Panc1 (cell line): Measurements from ENCODE around the gene PPM1G. TPM values are rescaled to one million over a fixed set of nuclear protein-coding genes. Genes with fewer than 3 reads are reported as not detected.

Experiments
- ATAC-seq: fragments of 200-7000 bp; cut with Tn5 transposase; 2 replicates; pipeline ENCODE4 v1.9.1; 2020; ENCODE audit warnings: mild to moderate bottlenecking, moderate library complexity
- BruUV-seq: library from RNA; stranded (reverse); fragments of 400-500 nt; replicated peaks from 2 replicates; lab custom pipeline; 2021; lab: Mats Ljungman, UMichigan
- CTCF ChIA-PET: fragments of 300-600 bp; sonication (Branson Sonifier 250); formaldehyde crosslinking; loops from one replicate; lab custom pipeline; 2022; ENCODE audit warnings: antibody characterized with exemption; lab: Charles Lee
- POLR2A ChIA-PET: fragments of 300-600 bp; sonication (Branson Sonifier 250); formaldehyde crosslinking; loops from one replicate; lab custom pipeline; 2022; ENCODE audit warnings: antibody characterized with exemption; lab: Charles Lee
- DNase-seq: peaks from one replicate; pipeline ENCODE4 v3.0.0-alpha.2; 2010; ENCODE audit warnings: low read depth, low spot score
- H3K27ac ChIP-seq: 2 replicates; pipeline ENCODE4 v1.5.1; 2011; ENCODE audit warnings: mild to moderate bottlenecking, low read length, inconsistent platforms
- H3K27me3 ChIP-seq: fragments of 200-500 bp; sonication (Bioruptor generic); 2 replicates; pipeline ENCODE4 v1.6.0; 2014; ENCODE audit warnings: low read length, inconsistent platforms; ENCODE audit not compliant: control insufficient read depth, insufficient read depth
- H3K36me3 ChIP-seq: fragments of 200-500 bp; sonication (Bioruptor generic); 2 replicates; pipeline ENCODE4 v1.5.1; 2014; ENCODE audit warnings: inconsistent platforms, mild to moderate bottlenecking, low read length, moderate library complexity; ENCODE audit not compliant: control insufficient read depth, insufficient read depth
- H3K4me1 ChIP-seq: 2 replicates; pipeline ENCODE4 v1.5.1; 2011; ENCODE audit warnings: inconsistent platforms, mild to moderate bottlenecking, low read length, moderate library complexity; ENCODE audit not compliant: control insufficient read depth, insufficient read depth
- H3K4me3 ChIP-seq, 2 experiments: 2 replicates each; pipeline ENCODE4 v1.5.1; 2011 to 2012; ENCODE audit warnings: low read depth in 2 of 2, low read length in 2 of 2, mild to moderate bottlenecking in 2 of 2, inconsistent platforms in 1 of 2, moderate library complexity in 1 of 2
- H3K9me3 ChIP-seq: fragments of 200-500 bp; sonication (Bioruptor generic); 2 replicates; pipeline ENCODE4 v1.5.1; 2014; ENCODE audit warnings: low read depth, mild to moderate bottlenecking, inconsistent platforms, low read length, moderate library complexity; ENCODE audit not compliant: control insufficient read depth, insufficient read depth
- POLR2AphosphoS5 ChIP-seq: IDR thresholded peaks from 2 replicates; pipeline ENCODE4 v1.6.1; 2012; ENCODE audit warnings: mild to moderate bottlenecking, low read depth, low read length, moderate library complexity
- REST ChIP-seq, 2 experiments: IDR thresholded peaks; 2 replicates each; pipeline ENCODE4 v1.6.1; 2011 to 2012; ENCODE audit warnings: low read depth in 2 of 2, control low read depth in 1 of 2, low read length in 1 of 2, mild to moderate bottlenecking in 1 of 2, moderate library complexity in 1 of 2; ENCODE audit not compliant: insufficient read depth in 1 of 2
- SIN3A ChIP-seq: IDR thresholded peaks from 2 replicates; pipeline ENCODE4 v1.6.1; 2012; ENCODE audit warnings: low read depth, mild to moderate bottlenecking, low read length, moderate library complexity, borderline replicate concordance; ENCODE audit not compliant: insufficient read depth
- TCF7L2 ChIP-seq: IDR thresholded peaks from 2 replicates; pipeline ENCODE4 v1.6.1; 2011; ENCODE audit warnings: mild to moderate bottlenecking, low read depth, low read length, inconsistent platforms
- in situ Hi-C: cut with HindIII; loops from 2 replicates; pipeline ENCODE4 v1.10.0; 2016; ENCODE audit warnings: low sequenced_read_pairs, low pct_unique_long_range_greater_than_20kb
- intact Hi-C: fragments of 100-400 bp; cut with micrococcal nuclease; formaldehyde crosslinking; loops from one replicate; pipeline ENCODE4 v1.10.0; 2022; ENCODE audit not compliant: unreplicated experiment
- total RNA-seq: library from RNA; stranded (reverse); gene quantifications from one replicate; pipeline ENCODE4 v1.2.1, GENCODE V29; 2021; ENCODE audit not compliant: unreplicated experiment
- TF ChIP-seq, protein P1 (sequence below): fragments of 450-650 bp; IDR thresholded peaks from 2 replicates; pipeline ENCODE4 v1.5.1; 2017; ENCODE audit warnings: mild to moderate bottlenecking

Gene PPM1G
- total RNA-seq, 1 experiment from 2014 or later = 115 TPM

DNA sequence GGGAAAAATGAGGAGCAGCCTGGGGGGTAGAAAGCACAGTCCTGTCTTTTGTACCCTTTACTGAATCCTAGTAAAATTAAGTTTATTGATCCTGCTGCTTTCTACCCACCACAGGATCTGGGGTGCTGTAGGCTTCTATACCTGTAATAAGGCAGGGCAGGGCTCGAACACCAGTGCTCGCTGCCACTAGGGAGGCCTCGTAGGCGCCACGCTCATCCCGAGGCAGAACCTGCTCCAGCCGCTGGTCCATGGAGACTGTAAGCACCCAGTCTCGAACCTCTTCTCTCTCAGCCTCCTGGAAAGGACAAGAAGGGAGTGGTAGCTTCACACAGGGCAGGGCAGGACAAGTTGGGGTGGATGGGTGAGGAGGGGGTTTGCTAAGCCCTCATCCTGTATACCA lies 35.8 kb upstream of the PPM1G start:
- no peak for TF ChIP-seq POLR2AphosphoS5
- TF ChIP-seq REST (IDR thresholded peaks at IDR 0.05; ENCODE audit: insufficient read depth in 1 of 2, low read depth in 2 of 2, low read length in 1 of 2) = no peak
- no peak for TF ChIP-seq SIN3A
- TF ChIP-seq TCF7L2 = no peak
- TF ChIP-seq, protein P1, sequence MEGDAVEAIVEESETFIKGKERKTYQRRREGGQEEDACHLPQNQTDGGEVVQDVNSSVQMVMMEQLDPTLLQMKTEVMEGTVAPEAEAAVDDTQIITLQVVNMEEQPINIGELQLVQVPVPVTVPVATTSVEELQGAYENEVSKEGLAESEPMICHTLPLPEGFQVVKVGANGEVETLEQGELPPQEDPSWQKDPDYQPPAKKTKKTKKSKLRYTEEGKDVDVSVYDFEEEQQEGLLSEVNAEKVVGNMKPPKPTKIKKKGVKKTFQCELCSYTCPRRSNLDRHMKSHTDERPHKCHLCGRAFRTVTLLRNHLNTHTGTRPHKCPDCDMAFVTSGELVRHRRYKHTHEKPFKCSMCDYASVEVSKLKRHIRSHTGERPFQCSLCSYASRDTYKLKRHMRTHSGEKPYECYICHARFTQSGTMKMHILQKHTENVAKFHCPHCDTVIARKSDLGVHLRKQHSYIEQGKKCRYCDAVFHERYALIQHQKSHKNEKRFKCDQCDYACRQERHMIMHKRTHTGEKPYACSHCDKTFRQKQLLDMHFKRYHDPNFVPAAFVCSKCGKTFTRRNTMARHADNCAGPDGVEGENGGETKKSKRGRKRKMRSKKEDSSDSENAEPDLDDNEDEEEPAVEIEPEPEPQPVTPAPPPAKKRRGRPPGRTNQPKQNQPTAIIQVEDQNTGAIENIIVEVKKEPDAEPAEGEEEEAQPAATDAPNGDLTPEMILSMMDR = no peak
- POLR2A ChIA-PET = no interaction called here
- no TSS peak for BruUV-seq
- no peak for DNase-seq
- no peaks in the 10 kb centered on the region for H3K4me1 ChIP-seq
- CTCF ChIA-PET = interaction anchor here (0.6 kb wide), 1 partner anchor 570 kb away, joined by 4 read pairs; no protein-coding TSS in a partner anchor
- ATAC-seq = no peak
- intact Hi-C loops (no loop called here), in situ Hi-C loops (no loop called here)
- H3K36me3 ChIP-seq = peaks cover 6% of the 10 kb centered on the region; the same call in 1 of the 2 replicates
- no peaks in the 10 kb centered on the region for H3K9me3 ChIP-seq
- no peak overlapping the region for H3K4me3 ChIP-seq
- no peak overlapping the region for H3K27ac ChIP-seq
- H3K27me3 ChIP-seq = no peaks in the 10 kb centered on the region

DNA sequence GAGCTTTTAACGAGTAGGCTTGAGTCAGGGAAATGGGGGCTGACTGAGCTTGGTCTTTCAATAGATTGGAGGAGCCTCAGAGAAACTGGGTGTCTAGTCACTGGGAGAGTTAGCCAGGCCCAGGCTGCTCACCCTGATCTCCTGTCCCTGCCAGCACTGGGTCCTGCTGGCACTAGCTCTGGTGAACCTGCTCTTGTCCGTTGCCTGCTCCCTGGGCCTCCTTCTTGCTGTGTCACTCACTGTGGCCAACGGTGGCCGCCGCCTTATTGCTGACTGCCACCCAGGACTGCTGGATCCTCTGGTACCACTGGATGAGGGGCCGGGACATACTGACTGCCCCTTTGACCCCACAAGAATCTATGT lies 33.5 kb upstream of the PPM1G start:
- intact Hi-C loops = no loop called here
- no peaks in the 10 kb centered on the region for H3K9me3 ChIP-seq
- no peaks in the 10 kb centered on the region for H3K4me1 ChIP-seq
- ChIA-PET CTCF (no interaction called here), POLR2A (no interaction called here)
- H3K27ac ChIP-seq = no peak overlapping the region
- H3K36me3 ChIP-seq = peaks cover 6% of the 10 kb centered on the region
- DNase-seq (no peak), ATAC-seq (peak; percentile 44)
- TF ChIP-seq, protein P1 = no peak
- TF ChIP-seq SIN3A (no peak), POLR2AphosphoS5 (no peak), TCF7L2 (no peak), REST (IDR thresholded peaks at IDR 0.05; ENCODE audit: insufficient read depth in 1 of 2, low read depth in 2 of 2, low read length in 1 of 2) (no peak)
- H3K27me3 ChIP-seq = no peaks in the 10 kb centered on the region
- BruUV-seq = no TSS peak
- H3K4me3 ChIP-seq = no peak overlapping the region
- in situ Hi-C loops = no loop called here
